ENCODE measurements around the gene KCNJ10.
"Not testable (repeated sequence)": the region's sequence is repeated elsewhere in the genome, so short reads cannot be mapped to it uniquely, and the experiment has no call there.

KCNJ10 gene

DNA sequence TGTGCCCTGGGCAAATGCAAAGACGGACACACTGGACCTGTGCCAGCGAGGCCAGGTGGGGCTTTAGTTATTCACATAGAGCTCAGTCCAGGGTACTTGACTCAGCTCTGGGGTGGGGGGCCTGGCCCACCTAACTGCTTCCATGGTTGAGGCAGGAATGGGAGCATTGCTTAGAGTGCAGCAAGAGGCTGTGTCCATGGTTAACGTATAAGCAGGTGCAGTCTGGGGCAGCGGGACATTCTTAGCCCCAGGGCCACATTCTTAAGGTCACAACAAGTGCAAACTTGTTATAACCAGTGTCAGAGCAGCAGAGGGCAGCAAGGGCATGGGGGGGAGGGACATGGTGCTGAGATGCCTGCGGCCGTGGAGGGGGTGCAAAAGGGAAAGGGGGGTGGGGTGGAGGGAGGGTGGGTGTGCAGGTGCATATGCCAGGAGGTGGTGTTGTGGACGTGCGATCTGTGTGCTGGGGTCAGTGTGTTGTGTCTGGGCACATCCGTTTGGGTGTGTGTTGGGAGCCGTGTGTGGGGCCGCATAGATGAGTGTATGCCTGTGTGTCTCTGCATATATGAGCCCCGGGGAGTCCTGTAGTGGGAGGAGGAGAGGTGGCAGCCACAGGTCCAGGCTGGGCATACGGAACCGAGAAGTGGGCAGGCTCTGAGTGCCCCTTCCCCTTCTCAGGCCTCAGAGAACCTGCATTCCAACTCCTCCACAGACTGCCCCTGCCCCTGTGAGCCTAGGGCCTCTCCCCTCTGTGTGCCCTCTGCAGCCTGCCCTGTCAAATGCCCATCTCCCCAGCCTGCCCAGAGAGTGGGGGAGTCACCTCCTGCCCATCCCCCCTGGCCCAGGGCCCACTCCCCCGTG is 8.4 kb downstream of the KCNJ10 start:
- DNase-seq (ENCODE audit: low read depth) = no peak

DNA sequence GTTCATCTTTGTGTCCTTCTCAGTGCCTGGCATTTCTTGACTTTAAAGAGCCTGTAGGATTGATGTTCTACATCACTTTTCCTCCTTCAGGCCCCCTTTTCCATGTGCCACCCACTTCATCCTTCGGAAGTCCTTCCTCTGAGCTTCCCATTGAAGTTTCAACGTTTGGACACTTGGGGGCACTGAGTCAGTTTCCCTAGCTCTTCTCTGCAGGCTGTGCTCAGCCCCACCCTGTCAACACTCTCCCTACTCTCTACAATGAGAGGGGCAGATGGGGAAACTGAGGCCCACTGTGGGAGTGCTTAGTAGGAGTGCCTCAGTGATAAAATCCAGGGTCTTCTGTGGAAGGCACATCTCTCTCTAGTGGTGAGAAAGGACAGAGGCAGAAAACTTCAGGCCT is 11.9 kb downstream of the KCNJ10 start:
- no peak for DNase-seq (ENCODE audit: low read depth)

- no peak for DNase-seq (ENCODE audit: low read depth)
Measured at GRCh38 chr1:160056648-160057169, 13.3 kb downstream of the KCNJ10 start.

DNA sequence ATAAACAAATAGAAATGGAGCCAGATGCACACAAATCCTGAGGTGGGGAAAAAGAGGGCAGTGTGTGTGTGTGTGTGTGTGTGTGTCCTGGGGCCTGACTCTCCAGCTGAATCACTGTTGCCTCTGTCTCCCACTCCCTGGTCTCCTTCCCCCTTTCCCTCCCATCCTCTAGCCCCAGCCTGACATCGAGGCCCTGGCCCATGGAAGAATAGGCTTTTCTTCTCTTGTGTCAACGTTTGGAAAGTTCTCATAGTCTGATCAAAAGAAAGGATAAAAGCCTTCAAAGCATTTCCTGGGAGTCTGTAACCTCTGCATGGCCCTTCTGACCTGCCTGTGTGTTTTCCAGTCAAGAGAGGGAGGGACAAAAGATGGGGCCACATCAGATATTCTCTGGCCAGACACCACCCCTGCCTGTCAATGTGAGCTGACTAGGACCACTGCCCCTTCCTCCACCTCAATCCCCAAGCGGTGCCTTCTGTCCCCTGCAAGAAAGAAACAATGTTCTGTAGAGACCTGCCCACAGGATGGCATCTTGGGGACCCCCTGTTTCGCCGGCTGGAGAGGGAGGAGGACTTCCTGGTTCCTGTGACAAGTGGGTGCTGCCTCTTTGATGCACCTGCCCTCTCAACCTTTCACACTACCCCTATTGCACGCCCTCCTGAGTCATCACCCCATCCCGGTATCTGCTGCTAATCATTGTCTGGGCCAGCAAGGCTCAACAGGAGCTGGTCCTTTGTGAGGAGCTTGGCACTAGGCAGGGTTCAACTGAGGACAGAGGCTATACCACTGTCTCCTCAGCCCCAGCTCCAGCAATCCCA is 16.2 kb downstream of the KCNJ10 start:
- DNase-seq (ENCODE audit: low read depth) = no peak

GRCh38 chr1:160052936-160053335 is 17.0 kb downstream of the KCNJ10 start:
- DNase-seq (ENCODE audit: low read depth) = no peak

GRCh38 chr1:160050619-160051018 is 19.3 kb downstream of the KCNJ10 start:
- DNase-seq (ENCODE audit: low read depth) = no peak

DNA sequence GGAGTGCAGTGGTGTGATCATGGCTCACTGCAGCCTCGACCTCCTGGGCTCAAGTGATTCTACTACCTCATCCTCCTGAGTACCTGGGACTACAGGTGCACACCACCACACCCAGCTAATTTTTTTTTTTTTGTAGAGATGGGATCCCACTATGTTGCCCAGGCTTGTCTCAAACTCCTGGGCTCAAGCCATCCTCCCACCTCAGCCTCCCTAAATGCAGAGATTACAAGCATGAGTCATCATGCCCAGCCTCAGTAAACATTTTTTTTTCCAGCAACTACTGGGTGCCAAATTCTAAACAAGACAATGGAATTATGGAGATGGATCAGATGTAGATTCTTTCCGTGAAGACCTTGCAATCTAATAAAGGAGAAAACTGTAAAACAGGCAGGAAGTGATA is 19.8 kb downstream of the KCNJ10 start:
- DNase-seq (ENCODE audit: low read depth) = not testable (repeated sequence)

- no peak for DNase-seq (ENCODE audit: low read depth)
Measured at GRCh38 chr1:160049101-160049500, 20.9 kb downstream of the KCNJ10 start.

- DNase-seq (ENCODE audit: low read depth) = no peak
Measured at GRCh38 chr1:160048335-160048734, 21.6 kb downstream of the KCNJ10 start.

DNA sequence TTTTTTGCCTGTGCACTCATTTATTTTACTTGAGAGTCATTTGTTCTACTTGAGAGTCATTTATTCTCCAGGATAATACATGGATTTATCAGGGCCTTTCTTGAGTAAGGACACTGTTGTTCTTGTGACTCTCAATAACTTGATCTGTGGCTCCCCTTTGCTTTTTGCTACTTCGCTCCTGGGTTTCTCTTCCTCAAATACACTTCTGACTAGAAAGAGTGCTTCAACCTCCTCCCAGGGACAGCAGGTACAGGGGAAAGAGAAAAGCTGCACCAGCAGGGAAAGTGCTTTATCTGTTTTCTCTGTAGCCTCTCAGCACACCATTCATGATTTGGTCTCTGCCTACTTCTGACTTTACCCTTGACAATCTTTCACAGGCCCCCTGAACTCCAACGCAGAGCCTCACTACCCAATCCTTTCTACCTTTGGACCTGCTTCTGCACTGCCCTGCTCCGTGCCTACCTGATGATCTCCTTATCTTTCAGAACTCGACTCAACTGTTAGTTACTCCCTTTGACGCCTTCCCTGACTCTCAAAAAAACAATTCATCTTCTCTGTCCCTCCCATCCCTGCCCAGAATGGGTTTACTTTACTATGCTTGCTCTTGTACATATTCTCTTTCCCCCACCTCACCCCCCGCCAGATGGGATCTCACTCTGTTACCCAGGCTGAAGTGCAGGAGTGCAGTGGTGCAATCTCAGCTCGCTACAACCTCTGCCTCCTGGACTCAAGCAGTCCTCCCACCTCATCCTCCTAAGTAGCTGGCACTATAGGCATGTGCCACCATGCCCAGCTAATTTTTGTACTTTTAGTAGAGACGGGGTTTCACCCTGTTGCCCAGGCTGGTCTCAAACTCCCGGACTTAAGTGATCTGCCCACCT is 22.6 kb downstream of the KCNJ10 start:
- DNase-seq (ENCODE audit: low read depth) = no peak

DNA sequence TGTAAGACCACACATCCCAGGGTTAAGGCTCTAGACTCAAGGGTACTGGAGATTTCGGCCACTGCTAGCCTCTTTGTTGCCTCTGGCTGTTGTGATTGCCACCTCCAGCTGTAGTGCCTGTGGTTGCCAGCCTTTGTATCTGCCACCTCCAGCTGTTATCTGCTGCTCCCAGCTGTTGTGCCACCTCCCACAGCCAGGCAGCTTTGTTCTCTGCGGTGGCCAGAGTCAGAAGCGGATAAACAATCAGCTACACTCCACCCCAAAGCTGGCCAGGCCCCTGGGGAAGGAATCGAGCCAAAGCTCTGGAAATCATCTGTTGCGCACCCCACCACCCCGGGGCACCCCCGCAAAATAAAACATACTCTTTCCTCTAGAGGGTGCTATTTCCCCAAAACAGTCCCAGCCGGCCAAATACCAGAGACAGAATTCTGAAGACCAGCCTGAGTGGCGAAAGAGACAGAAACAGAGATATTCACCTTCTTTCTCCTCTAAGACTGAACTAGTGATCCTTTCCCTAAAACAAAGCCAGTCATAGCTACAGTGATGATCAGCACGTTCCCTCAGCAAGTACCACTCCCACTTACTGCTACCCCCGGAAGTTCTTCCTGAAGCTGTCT is 23.4 kb downstream of the KCNJ10 start:
- no peak for DNase-seq (ENCODE audit: low read depth)

- DNase-seq (ENCODE audit: low read depth) = no peak
Measured at GRCh38 chr1:160045653-160046052, 24.3 kb downstream of the KCNJ10 start.

GRCh38 chr1:160043543-160043942 is 26.4 kb downstream of the KCNJ10 start:
- DNase-seq (ENCODE audit: low read depth) = no peak

GRCh38 chr1:160040476-160040875 is 29.5 kb downstream of the KCNJ10 start:
- no peak for DNase-seq (ENCODE audit: low read depth)

DNA sequence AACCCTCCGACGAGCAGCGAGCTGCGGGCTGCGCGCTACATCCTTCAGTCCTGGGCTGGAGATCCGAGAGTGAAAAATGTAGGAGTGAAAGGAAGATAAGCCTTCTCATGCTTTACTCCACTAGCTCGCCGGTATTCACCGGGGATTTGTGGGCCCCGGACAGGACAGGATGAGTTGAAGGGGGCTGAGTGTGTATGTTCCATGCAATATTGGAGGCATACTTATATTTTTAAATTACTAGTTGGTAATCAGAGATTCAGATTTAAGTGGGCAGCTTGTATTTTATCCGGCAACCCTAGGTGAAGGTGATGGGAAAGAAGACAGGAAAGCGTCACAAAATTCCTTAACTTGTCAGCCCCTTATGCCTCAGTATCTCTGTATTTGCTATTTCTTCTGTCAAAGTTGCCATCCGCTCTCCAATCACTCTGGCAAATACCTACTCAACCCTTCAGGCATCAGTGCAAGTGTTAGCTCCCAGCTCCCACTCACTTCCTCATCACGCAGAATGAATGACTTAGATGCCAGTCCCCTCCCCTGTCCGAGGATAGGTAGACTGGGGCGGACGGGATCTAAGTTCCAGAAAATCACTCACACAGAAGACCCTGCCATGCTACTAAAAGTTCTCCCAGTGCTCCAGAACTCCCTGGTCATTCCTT is 37.7 kb downstream of the KCNJ10 start:
- DNase-seq (ENCODE audit: low read depth) = no peak

GRCh38 chr1:160031365-160032164 is 38.4 kb downstream of the KCNJ10 start, which contains the start of gene PIGM:
Gene PIGM, minus strand, starts transcription at chr1:160031990. Its CDS starts 251 bp downstream, at chr1:160031739.
- DNase-seq (ENCODE audit: low read depth) = peak; percentile 88

- DNase-seq (ENCODE audit: low read depth) = no peak
Measured at GRCh38 chr1:160030657-160031364, 39.1 kb downstream of the KCNJ10 start.

DNA sequence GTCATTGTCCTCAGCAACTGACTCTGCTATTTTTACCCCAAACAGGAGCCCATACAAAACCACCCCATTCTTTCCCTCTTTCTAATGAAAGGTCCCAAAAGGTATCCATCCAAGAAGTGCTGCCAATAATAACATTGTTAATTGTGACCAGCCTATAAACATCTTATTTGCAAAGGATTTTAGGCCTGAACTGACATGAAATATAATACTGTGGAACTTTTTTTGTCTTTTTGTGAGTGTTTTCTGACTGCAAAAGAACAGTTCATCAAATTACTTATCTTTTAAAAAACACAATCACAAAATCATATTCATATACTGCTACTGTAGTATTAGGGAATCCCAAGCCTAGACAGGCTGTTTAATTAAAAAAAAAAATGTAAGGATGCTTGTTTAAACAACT is 41.5 kb downstream of the KCNJ10 start:
- DNase-seq (ENCODE audit: low read depth) = no peak

- DNase-seq (ENCODE audit: low read depth) = no peak
Measured at GRCh38 chr1:160025314-160025713, 44.6 kb downstream of the KCNJ10 start.

Measured in activated gamma-delta T cell treated with anti-CD3 and anti-CD28 coated beads, Interleukin-2, amount 50 U/mL, for 16 hours (primary cell).